ENCODE measurements around the gene THSD4.

The THSD4 gene

DNA sequence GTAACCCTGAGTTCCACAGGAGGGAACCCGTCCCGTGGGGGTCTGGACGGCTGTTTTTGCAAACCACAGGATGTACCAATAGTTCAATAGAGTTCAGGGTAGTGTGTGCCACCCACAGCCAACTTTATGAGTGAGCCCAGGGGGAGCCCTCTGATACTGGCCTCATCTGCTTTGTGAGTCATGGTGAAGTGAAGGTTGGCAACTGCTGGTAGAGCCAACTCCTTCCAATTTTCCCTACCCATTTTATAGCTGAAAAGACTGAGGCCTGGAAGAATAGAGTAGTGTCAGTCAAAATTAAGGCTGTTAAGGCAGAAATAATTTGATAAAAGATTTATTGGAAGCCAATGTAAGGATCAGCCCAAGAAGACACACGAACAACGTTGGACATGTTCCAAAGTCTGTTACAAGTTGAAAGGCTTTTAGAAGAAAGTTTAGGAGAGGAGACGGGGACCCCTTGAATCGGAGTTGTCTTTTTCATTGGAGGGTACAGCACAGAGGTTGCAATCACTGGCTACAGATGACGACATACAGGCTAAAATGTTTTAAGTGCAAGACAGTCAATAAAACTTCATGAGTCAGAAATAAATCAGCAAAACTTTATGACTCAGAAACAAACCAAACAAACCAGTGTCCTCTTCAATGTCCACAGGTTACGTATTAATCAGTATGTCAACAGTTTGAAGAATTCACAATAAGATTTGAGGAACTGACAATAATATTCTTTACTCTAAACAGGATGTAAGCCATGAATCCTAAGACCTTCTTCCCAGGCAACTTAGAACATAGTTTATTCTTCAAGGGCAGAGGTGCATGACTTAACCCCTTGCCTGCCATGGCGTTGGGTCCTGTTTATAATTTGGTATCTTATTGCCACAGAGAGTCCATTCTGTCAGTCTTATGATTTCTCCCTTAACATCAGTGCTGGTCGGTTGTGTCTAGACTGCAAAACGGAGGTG, 632.1 kb downstream of the THSD4 start:
- DNase-seq, result no peak

DNA sequence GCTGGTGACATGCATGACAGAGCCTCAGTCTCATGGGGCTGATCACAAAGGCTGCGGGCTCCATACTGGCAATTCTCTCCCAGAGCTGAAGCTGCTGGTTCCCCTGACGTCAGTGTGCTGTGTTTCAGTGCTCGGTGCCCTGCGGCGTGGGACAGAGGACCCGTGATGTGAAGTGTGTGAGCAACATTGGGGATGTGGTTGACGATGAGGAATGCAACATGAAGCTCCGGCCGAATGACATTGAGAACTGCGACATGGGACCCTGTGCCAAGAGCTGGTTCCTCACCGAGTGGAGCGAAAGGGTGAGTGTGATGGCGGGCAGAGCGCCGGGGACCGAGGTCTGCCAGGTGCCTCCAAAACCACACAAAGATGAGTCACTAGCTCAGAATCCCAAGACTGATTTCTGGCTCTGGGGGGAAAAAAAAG, 633.0 kb downstream of the THSD4 start:
- no peak for DNase-seq

DNA sequence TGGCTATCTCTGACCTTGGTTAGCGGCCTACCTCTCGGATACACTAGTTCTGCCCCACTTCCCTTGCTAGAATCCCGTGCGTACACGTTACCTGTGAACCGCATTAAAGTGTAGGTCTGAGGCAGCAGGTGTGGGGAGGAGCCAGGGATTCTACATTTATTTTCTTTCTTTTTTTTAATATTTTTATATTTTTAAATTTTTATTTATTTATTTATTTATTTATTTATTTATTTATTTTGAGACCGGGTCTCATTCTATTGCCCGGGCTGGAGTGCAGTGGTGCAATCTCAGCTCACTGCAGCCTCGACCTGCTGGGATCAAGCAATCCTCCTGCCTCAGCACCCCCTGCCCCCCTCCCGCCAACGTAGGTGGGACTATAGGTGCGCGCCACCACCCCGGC, 634.2 kb downstream of the THSD4 start:
- DNase-seq, result no peak

DNA sequence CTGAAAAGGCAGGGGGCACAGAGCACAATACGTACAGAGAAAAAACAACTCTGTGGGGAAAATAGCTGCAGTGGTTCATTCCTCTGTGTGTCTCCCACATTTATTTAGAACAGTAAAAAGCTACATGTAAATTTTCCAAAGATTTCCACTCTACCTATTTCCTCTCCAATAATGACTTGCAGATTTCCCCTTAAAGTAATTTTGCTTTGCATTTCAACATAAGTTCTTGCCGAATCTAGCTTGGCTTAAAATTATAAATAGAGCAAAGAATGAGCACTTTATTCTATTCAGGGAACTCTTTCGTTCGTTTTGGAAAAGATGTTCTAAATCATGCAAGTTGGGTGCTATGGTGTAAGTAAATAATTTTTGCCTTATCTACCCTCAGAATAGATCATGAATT, 636.9 kb downstream of the THSD4 start:
- DNase-seq, result no peak

DNA sequence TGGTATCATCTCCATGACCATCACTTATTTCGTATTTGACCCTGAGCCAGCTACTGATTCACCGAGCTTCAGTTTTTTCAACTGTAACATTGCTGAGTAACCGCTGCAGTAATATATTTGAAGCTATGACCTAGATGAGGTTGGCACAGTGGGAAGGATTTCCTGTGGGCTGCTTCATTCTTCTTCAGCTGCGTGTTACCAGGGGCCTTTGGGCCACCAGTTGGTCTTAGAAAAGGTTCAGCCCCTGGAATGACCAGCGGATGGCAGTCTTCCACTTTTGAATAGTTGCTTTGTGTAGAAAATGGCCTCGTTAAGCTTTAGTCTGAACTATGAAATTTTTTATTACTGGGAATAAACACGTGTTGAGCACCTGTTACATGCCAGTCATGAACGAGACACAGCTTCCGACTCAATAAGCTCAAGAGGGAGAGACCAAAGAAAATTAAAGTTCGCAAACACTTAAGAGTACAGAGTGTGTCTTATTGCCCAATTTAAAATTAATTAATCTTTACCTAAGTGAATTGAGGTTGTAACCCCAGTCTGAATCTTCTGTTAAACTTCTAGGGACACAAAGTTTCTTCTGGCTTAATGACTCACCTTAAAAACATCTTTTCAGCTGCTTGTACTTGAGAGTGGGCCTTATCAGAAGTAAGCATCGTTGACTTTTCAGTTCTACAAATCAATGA, 637.5 kb downstream of the THSD4 start:
- peak; percentile 2 to 10 for DNase-seq

DNA sequence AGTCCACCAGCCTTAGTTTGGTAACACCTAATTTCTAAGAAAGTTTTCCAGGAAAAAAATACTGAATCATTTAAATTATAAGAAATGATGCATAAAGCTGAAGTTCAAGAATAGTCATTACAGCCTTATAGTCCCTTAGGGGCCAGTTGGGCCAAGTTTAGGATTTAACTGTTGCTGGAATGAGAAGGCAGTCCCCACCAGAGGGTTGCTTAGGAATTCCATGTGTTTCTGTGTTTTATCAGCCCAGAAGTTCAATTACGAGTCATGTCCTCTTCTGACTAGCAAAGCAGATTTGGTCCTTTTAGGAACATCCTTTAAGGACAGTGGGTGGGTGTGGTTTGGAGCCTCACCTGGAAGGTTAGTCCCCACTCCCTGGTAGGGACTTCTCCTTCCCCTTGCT, 638.1 kb downstream of the THSD4 start:
- DNase-seq, result no peak

DNA sequence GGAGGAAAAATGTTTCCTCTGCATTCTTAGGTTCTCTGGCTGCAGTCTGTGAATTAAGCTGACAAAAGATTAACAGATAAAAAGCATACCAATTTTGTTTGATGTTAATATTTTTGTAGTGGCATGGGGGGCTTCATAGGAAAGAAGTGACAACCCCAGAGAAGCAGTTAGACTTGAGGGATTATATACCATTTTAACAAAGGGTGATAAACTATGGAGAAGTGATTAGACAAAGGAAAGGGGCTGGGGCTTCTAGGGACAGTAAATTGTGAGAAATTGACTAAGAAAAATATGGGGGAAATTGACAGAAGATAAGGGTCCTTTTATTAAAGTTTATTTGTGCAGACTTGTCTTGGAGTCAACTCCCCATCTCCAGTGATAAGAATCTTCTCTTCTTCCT, 639.4 kb downstream of the THSD4 start:
- DNase-seq, result no peak

DNA sequence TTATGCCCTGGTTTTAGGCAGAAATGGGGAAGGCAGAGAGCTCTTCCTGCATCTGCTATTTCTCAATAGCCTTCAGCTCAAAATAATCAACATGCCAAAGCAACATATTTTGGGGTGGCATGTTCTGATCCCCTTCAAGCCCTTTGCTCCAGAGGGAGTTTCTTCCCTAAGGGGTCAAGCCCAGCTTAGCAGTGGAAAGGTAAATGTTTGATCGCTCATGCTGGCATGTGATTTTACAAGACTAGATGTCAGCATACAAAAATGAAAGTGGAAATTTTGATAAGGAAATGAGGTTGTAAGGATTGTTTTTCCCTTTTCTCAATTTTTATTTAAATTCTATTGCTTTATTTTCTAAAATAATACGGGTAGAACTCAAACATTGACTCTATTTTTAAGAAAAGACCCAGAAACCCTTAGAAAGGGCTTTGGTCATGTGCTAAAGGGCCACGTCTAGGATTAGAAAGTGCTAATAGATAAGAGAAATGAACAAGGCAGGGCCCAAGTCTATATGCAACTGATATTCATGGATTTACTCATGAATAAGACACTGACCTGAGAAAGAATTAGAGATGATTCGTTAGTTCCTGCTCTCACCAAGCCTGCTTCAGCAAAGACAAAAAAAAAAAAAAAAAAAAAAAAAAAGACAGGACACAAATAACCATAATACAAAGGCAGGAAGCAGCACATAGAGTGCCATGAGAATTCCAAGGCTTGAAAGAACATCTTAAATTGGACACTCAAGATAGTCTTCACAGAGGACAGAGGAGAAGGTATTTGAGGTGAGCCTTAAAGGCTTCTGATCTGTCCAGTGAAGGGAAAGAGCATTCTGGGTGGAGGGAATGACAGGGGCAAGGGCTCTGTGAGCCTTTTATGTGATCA, 640.1 kb downstream of the THSD4 start:
- DNase-seq, result no peak

DNA sequence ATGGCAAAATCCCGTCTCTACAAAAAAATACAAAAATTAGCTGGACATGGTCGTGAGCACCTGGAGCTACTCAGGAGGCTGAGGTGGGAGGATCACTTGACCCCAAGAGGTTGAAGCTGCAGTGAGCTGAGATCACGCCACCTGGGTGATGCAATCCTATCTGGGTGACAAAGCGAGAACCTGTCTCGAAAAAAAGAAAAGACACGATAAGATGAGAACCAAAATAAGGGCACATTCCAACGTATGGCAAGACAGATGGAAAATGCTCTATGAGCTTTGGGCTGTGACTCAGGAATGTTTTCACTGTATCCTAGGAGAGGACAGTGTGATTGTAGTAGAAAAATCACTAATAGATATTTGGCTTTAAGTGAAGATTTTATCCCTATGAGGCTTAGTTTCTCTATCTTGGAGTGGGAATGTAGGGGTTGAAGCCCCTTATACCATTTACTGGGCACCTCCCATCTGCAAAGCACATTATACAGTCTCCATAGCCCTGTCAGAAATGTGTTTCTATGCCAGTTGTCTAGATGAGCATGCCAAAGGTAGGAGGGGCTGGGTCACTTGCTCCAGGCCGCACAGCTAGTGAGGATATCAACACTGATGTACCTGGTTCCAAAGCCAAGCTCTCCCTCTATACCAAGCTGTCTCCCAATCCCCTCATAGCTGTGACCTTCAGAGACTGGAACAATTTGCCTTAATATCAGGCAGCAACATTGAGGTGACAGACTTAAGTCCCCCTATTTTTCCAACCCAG, 641.5 kb downstream of the THSD4 start:
- DNase-seq, result no peak

DNA sequence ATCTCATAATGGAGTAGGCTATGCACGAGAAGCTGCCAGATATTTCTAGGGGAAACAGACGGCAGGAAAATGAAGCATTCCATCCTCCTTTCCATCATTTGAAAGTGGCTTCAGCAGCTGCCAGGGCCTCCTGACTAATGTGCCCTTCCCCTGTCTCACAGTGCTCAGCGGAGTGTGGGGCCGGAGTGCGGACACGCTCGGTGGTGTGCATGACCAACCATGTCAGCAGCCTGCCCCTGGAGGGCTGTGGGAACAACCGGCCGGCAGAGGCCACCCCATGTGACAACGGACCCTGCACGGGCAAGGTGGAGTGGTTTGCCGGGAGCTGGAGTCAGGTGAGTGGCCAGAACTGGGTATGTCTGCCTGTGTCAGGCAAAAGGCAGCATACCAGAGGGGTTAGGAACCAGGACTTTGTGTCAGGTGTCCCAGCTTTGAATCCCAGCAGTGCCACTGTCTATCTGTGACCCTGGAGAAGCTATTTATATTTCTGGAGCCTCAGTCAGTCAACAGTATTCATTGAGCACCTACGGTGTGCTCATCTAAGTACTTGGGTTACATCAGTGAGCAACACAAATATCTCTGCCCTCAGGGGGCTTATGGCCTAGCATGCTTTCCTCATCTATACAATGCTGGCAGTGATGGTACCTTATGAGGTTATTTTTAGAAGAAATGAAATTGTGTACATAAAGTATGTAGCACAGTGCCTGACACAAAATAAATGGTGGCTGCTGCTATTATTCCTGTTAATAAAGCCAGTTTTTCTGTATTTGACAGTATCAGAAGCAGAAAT, 642.7 kb downstream of the THSD4 start:
- no peak for DNase-seq

DNA sequence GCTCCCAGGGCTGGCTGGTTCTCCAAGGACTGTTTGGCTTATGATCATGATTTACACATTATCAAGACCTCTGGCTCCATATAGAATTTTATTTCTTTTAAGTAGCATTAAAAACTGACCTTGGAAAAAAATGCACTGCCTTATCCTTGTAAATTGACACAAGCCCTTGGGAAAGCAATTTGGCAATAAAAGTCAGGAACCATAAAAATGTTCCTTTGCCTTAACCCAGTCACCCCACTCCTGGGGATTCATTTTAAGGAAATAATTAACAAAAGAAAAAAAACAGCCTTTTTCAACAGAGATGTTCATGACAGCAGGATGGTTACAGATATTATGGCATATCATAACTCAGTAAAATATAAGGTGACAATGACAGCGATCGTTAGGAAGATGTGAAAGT, 643.4 kb downstream of the THSD4 start:
- no peak for DNase-seq

DNA sequence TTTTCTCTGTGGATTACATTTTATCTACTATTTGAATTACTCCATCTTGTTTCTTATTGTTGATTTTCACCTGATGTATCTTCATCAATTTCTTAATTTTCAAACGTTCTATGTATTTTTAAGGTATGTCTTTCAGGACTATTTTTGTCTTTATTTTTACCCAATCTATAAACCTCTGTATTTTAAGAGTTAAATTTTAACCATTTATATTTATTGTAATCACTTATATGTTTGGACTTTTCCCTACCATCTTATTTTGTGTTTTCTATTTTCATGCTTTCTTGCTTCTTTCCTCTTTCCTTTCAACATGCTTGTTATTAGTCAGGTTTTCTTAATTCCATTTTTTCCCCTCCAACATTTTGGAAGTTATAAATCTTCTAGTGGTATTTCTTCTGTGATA, 645.6 kb downstream of the THSD4 start:
- no peak for DNase-seq

DNA sequence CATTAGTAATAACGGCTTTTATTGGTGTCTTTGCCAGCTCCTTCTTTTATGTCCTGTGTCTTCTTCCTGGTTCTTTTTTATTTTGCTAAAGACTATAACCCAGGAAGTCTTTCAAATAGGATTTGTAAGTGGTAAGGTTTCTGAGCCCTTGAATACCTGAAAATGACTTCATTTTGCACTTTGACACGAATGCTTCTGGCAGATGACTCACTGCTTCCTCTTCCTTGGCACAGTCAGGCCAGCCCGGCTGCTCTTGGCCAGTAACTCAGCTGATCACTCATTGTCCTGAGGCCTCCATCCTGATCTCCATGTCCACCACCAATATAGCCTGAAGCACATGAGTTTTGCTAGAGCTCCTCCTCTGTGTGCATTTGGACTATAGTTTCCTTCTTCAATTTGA, 646.4 kb downstream of the THSD4 start:
- no peak for DNase-seq

DNA sequence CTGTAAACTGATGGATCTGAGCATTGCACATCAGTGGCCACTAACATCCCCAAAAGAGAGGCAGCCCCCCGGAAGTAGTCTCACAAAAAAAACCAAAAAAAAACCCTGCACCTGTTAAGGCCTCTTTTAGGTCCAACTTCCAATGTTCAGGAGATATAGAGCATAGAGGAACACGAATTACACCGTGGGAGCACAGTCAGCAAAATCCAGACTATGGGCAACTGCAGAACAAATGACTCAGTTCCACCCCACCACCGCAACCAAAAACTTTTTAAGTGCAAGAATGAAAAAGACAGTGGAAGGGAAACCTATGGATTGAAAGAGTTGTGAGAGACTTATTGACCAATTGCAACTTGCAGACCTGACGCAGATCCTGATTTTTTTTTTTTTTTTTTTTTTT, 652.9 kb downstream of the THSD4 start:
- DNase-seq, result no peak

DNA sequence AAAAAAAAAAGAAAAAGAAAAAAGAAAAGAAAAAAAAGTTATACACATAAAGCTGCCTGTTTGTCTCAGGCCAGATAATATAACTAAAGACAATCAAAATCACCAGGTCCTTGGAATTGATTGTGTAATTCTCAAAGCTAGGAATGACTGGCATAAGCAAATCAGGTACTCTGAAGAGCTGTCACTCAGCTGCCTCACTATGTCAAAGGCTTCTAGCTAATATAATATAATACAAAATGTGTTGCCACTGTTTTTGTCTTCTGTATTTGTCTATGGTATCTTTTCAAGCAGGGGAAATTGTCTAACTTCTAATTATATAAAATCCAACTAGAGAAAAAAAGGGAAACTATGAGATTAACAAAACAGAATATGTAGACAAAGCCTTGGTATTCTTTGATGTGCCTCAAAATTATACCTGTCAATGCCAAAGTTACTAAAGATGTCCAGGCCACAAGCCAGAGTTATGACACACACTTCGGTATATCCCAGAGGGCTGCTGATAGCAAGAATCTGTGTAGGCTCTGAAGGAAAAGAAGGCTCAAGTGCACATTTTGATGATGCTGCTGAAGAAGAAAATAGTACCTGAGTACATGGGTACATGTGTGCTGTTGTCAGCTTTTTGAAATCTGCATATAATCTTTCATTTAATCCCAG, 658.1 kb downstream of the THSD4 start:
- no peak for DNase-seq

DNA sequence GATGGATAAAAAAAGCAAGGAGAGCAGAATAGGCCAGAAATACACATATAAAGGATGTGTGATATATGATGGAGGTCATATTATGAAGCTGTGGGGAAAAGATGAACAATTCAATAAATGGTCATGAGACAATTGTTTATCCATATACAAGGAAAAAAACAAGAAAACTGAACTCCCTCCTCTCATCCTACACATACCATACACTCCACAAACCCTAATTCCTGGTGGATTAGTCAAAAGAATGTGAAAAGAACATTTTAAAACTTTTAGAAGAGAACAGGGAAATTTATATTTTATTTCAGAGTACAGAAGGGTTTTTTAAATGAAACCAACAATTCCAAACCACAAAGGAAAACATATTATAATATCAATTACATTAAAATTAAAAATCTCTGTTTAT, 660.6 kb downstream of the THSD4 start:
- DNase-seq, result no peak

DNA sequence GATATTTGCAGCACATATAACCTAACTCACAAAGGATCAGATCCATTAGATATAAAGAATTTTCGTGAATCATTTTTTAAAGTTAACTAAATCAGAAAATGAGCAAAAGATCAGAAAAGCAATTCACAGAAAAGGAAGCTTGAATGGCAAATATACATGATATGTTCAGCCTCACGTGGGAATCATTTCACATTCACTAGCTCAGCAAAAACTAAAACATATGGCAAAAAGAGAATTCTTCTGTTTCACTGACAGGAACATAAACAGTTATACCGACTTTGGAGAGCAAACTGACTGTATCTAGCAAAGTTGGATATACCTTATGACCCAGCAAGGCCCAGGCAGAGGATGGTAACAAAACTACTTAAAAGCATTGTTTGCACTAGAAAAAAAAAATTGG, 661.0 kb downstream of the THSD4 start:
- DNase-seq, result no peak

DNA sequence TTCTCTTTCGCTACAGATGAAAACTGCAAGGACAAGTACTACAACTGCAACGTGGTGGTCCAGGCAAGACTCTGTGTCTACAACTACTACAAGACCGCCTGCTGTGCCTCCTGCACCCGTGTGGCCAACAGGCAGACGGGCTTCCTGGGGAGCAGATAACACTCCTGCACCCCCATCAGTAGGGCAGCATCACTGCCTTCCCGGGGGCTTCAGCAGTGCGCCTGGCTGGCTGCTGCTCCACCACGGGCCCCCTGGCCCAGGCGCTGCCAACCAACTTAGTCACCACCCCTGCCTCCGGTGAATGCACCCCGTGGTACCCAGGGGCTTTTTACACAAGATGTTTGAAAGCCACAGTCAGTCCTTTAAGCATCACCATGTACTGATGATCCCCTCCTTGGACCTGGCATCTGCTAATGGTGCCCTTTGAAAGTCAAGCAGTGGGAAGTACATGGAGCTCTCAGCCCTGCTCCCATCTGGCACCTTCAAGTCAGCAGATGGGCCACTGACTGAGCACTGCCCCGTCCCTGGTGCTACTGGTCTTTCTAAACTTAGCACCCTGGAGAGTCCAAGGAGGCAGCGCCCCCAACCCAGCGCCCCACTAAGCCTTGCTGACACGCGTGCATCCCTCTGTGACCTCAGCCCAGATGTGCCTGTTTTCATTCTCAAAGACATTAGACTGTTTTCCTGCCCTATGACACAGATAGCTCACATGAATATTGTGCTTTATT, 662.1 kb downstream of the THSD4 start:
- DNase-seq, result no peak

DNA sequence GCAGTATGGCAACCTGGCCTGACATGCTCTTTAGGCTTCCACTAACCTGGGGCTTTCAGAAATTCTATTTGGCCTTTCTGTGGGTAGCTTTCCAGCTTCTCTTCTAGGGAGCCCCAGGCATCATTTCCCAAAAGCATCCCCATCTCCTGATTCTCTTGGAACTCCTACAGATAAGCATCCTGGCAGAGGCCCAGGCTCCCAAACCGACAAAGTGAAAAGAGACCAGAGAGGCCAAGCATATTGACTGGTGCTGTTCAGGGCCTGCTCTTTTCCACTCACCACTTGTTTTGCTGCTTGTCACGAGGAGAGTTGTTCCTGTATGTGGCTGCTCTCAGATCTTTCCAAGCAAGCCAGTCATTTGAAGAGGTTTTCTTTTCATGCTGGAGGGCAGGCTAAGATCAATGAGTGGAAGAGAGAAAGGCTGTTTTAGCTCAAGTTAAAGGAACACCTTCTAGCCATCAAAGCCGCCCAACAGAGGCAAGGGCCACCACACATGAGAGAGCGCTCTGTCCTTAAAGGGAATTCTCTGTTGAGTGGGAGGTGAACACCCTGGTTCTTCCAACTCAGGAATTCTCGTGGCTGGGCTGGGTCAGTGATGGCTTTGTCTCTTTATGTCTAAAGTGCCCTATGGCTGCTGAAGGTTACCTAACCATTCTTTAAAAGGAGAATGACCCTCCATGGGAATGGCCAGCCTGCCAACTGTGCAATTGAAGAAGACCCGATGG, 664.0 kb downstream of the THSD4 start:
- no peak for DNase-seq

All from Kasumi-1 (cell line).